OCI-LY1 (cell line): ENCODE data around the gene UMODL1.

Experiments
- H2AFZ ChIP-seq: fragments of 200-600 bp; sonication (generic), shearing (Covaris generic); 2 replicates; pipeline ENCODE4 v1.6.0; 2014; ENCODE audit warnings: antibody characterized with exemption, mild to moderate bottlenecking, low read length
- H3F3A ChIP-seq: fragments of 200-600 bp; sonication (generic), shearing (Covaris generic); 2 replicates; pipeline ENCODE4 v1.6.0; 2014; ENCODE audit warnings: mild to moderate bottlenecking, antibody characterized with exemption, low read length, moderate library complexity; ENCODE audit not compliant: insufficient read depth
- H3K27ac ChIP-seq: fragments of 200-600 bp; sonication (generic); 2 replicates; pipeline ENCODE4 v1.5.1; 2014; ENCODE audit warnings: low read length, mixed run types, mild to moderate bottlenecking, low read depth; ENCODE audit not compliant: poor library complexity, severe bottlenecking
- H3K27me3 ChIP-seq: fragments of 200-600 bp; sonication (generic); 2 replicates; pipeline ENCODE4 v1.6.0; 2014; ENCODE audit warnings: antibody characterized with exemption, mild to moderate bottlenecking, low read length, moderate library complexity; ENCODE audit not compliant: insufficient read depth
- H3K36me3 ChIP-seq: fragments of 200-600 bp; sonication (generic); 2 replicates; pipeline ENCODE4 v1.6.1; 2014; ENCODE audit warnings: mild to moderate bottlenecking, antibody characterized with exemption, low read length, moderate library complexity, mixed read lengths; ENCODE audit not compliant: insufficient read depth
- H3K4me1 ChIP-seq: fragments of 200-600 bp; sonication (generic); 2 replicates; pipeline ENCODE4 v1.5.1; 2014; ENCODE audit warnings: mild to moderate bottlenecking, low read length, moderate library complexity; ENCODE audit not compliant: insufficient read depth, severe bottlenecking
- H3K4me2 ChIP-seq: fragments of 200-600 bp; sonication (generic), shearing (Covaris generic); 2 replicates; pipeline ENCODE4 v1.6.1; 2014; ENCODE audit warnings: low read length
- H3K4me3 ChIP-seq: fragments of 200-600 bp; sonication (generic); 2 replicates; pipeline ENCODE4 v1.5.1; 2014; ENCODE audit warnings: low read length, low read depth, mild to moderate bottlenecking, mixed read lengths; ENCODE audit not compliant: poor library complexity, severe bottlenecking
- H3K79me2 ChIP-seq: fragments of 200-600 bp; shearing (Covaris generic); 2 replicates; pipeline ENCODE4 v1.6.1; 2016; ENCODE audit warnings: mixed run types, low read length, mixed read lengths; ENCODE audit not compliant: insufficient read depth
- H3K9ac ChIP-seq: fragments of 200-600 bp; sonication (generic), shearing (Covaris generic); 2 replicates; pipeline ENCODE4 v1.6.1; 2014; ENCODE audit warnings: mild to moderate bottlenecking, low read length, mixed read lengths
- H3K9me2 ChIP-seq: fragments of 200-600 bp; sonication (generic), shearing (Covaris generic); 2 replicates; pipeline ENCODE4 v1.6.1; 2014; ENCODE audit warnings: low read depth, mild to moderate bottlenecking, low read length, mixed read lengths
- H3K9me3 ChIP-seq: fragments of 200-600 bp; shearing (Covaris generic); 2 replicates; pipeline ENCODE4 v1.6.1; 2014; ENCODE audit warnings: low read length, mixed read lengths
- H4K20me1 ChIP-seq: fragments of 200-600 bp; sonication (generic), shearing (Covaris generic); 2 replicates; pipeline ENCODE4 v1.6.0; 2016; ENCODE audit warnings: mild to moderate bottlenecking, low read length; ENCODE audit not compliant: insufficient read depth
- EZH2 ChIP-seq: fragments of 200-600 bp; sonication (generic), shearing (Covaris generic); IDR thresholded peaks from 2 replicates; pipeline ENCODE4 v1.8.0; 2017; ENCODE audit warnings: borderline replicate concordance, mixed run types, mild to moderate bottlenecking, antibody characterized with exemption, low read length, moderate library complexity, mixed read lengths
- TF ChIP-seq, protein P1 (sequence below): fragments of 200-600 bp; sonication (generic), shearing (Covaris generic); IDR thresholded peaks from 2 replicates; pipeline ENCODE4 v1.5.1; 2017; ENCODE audit warnings: mild to moderate bottlenecking, antibody characterized with exemption, low read length, moderate library complexity, mixed read lengths

UMODL1 gene

DNA sequence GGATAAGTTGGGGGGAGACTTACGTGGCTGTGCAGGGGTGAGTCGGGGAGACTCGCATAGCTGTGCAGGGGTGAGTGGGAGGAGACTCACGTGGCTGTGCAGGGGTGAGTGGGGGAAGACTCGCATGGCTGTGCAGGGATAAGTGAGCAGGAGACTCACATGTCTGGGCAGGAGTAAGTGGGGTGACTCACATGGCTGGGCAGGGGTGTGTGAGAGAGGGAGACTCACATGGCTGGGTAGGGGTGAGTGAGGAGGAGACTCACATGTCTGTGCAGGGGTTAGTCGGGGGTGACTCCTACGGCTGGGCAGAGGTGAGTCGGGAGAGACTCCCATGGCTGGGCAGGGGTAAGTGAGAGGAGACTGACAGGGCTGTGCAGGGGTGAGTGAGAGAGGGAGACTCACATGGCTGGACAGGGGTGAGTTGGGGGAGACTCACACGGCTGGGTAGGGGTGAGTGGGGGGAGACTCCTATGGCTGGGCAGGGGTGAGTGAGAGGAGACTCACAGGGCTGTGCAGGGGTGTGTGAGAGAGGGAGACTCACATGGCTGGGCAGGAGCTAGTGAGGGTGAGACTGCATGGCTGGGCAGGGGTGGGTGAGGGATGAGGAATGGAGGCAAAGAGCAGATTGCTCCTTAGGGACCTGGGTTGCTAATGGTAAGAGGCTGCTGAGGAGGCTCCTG, 91.9 kb downstream of the UMODL1 start:
- Histone ChIP-seq H3K36me3 (no peaks in the 10 kb centered on the region), H2AFZ (no peak overlapping the region), H3F3A (no peaks in the 10 kb centered on the region), H3K9me2 (no peaks in the 10 kb centered on the region), H3K9me3 (no peaks in the 10 kb centered on the region), H4K20me1 (no peaks in the 10 kb centered on the region), H3K9ac (no peak overlapping the region), H3K4me2 (no peak overlapping the region), H3K27ac (peak overlapping the region; percentile 70), H3K79me2 (no peaks in the 10 kb centered on the region), H3K4me3 (no peak overlapping the region), H3K27me3 (peaks cover 3% of the 10 kb centered on the region; the same call in 1 of the 2 replicates), H3K4me1 (peaks cover 47% of the 10 kb centered on the region)
- TF ChIP-seq EZH2 = no peak
- TF ChIP-seq, protein P1, sequence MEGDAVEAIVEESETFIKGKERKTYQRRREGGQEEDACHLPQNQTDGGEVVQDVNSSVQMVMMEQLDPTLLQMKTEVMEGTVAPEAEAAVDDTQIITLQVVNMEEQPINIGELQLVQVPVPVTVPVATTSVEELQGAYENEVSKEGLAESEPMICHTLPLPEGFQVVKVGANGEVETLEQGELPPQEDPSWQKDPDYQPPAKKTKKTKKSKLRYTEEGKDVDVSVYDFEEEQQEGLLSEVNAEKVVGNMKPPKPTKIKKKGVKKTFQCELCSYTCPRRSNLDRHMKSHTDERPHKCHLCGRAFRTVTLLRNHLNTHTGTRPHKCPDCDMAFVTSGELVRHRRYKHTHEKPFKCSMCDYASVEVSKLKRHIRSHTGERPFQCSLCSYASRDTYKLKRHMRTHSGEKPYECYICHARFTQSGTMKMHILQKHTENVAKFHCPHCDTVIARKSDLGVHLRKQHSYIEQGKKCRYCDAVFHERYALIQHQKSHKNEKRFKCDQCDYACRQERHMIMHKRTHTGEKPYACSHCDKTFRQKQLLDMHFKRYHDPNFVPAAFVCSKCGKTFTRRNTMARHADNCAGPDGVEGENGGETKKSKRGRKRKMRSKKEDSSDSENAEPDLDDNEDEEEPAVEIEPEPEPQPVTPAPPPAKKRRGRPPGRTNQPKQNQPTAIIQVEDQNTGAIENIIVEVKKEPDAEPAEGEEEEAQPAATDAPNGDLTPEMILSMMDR = no peak

DNA sequence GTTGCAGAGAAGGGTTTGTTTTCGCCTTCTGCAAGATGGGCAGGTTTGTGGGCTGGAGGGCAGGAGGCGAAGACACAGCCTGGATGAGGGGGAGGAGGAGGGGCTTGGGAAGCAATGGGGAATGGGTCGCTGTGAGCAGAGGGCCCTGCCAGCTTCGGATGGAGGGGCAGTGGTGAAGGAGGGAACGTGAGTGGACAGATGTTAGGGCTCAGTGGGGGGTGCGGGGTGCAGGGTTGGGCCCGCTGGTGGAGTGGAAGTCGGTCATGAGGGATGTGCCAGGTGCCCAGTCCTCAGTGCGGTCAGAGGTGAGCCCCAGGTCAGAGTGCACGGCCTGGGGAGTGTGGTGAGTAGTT, 92.4 kb downstream of the UMODL1 start:
- Histone ChIP-seq H3K4me3 (no peak overlapping the region), H2AFZ (no peak overlapping the region), H3F3A (no peaks in the 10 kb centered on the region), H3K79me2 (no peaks in the 10 kb centered on the region), H3K9ac (no peak overlapping the region), H3K36me3 (no peaks in the 10 kb centered on the region), H3K4me2 (no peak overlapping the region), H4K20me1 (no peaks in the 10 kb centered on the region), H3K27me3 (peaks cover 3% of the 10 kb centered on the region; the same call in 1 of the 2 replicates), H3K4me1 (peaks cover 47% of the 10 kb centered on the region), H3K9me2 (no peaks in the 10 kb centered on the region), H3K27ac (peak overlapping the region; percentile 70), H3K9me3 (no peaks in the 10 kb centered on the region)
- TF ChIP-seq, protein P1 = no peak

DNA sequence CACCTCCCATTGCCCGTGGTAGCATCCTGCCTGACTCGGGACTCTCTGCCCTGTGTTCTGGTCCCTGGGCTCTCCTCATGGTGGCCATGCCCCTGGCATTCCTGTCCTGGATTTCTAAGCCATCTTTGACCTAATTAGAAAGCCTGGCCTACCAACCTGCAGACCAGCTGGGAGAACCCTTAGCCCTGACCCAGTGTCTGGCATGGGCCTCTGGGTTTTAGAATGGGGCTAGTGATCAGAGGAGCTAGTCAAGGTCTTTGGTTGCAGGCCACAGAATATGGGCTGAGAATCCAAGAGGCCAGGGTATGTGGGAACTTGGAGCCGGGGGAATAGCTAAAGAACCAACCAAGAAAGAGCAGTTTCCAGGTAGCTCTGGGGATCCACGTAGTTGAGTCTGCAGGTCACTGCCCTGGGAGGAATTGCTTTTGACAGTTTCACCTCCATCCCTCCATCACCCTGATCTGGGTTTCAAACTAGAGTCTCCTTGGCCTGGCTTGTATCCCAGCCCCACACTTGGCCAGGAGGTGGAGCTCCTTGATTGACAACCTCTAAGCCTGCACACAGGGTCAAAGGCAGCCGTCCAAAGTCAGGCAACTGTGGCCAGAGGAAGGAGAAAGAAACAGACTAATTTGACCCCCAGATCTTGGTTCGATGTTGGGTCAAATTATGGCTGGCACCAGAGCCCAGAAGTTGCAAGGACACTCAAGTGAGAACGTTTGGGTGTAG, 93.1 kb downstream of the UMODL1 start:
- Histone ChIP-seq H3K36me3 (no peaks in the 10 kb centered on the region; the same call in 1 of the 2 replicates), H3K27me3 (no peaks in the 10 kb centered on the region; the same call in 1 of the 2 replicates), H3F3A (no peaks in the 10 kb centered on the region), H3K79me2 (no peaks in the 10 kb centered on the region), H3K9ac (peak overlapping the region; percentile 25), H2AFZ (no peak overlapping the region), H4K20me1 (no peaks in the 10 kb centered on the region), H3K9me2 (no peaks in the 10 kb centered on the region), H3K4me1 (peaks cover 47% of the 10 kb centered on the region), H3K4me2 (peak overlapping the region; percentile 9; the same call in 1 of the 2 replicates), H3K9me3 (no peaks in the 10 kb centered on the region), H3K4me3 (no peak overlapping the region), H3K27ac (peak overlapping the region; percentile 70)
- TF ChIP-seq EZH2 = no peak
- TF ChIP-seq, protein P1 = peak; percentile 84
